Small intestine (tissue), 7 donors: ENCODE measurements around the gene SGSM2. TPM values are rescaled to one million over a fixed set of nuclear protein-coding genes. Genes with fewer than 3 reads are reported as not detected.
A peak's percentile ranks its signal among the peaks of the same experiment; 100 is the strongest.

Experiments
- DNase-seq, 2 donors: peaks; one replicate each; pipeline versions ENCODE4 v3.0.0 to v3.0.0-alpha.2; 2013
- FAIRE-seq: peaks from 2 replicates; lab custom pipeline; 2012; peaks lifted over from hg19 to GRCh38; lab: Jason Lieb, UNC
- H3K27ac ChIP-seq, 3 donors: one replicate each; pipeline ENCODE4 v1.5.1; 2013; ENCODE audit warnings: low read length in 2 of 3, mild to moderate bottlenecking in 2 of 3, control low read depth in 1 of 3, inconsistent platforms in 1 of 3, low read depth in 1 of 3, moderate library complexity in 1 of 3
- H3K27me3 ChIP-seq, 3 donors: one replicate each; pipeline ENCODE4 v1.6.1; 2013; ENCODE audit warnings: low read length in 3 of 3, inconsistent platforms in 1 of 3; ENCODE audit not compliant: control insufficient read depth in 3 of 3, insufficient read depth in 3 of 3
- H3K36me3 ChIP-seq, 3 donors: one replicate each; pipeline ENCODE4 v1.6.1; 2013; ENCODE audit warnings: low read length in 3 of 3, inconsistent platforms in 1 of 3, low read depth in 1 of 3, mild to moderate bottlenecking in 1 of 3, moderate library complexity in 1 of 3; ENCODE audit not compliant: control insufficient read depth in 3 of 3, insufficient read depth in 2 of 3
- H3K4me1 ChIP-seq, 3 donors: one replicate each; pipeline ENCODE4 v1.6.1; 2013; ENCODE audit warnings: low read length in 2 of 3, inconsistent platforms in 1 of 3, low read depth in 1 of 3, mild to moderate bottlenecking in 1 of 3, moderate library complexity in 1 of 3; ENCODE audit not compliant: control insufficient read depth in 3 of 3, insufficient read depth in 2 of 3
- H3K4me3 ChIP-seq, 3 donors: one replicate each; pipeline ENCODE4 v1.5.1; 2013; ENCODE audit warnings: low read length in 3 of 3, control low read depth in 1 of 3, inconsistent platforms in 1 of 3, low read depth in 1 of 3, mild to moderate bottlenecking in 1 of 3, moderate library complexity in 1 of 3
- H3K9me3 ChIP-seq, 2 donors: one replicate each; pipeline ENCODE4 v1.6.1; 2013; ENCODE audit warnings: low read depth in 1 of 2, low read length in 1 of 2; ENCODE audit not compliant: control insufficient read depth in 2 of 2, insufficient read depth in 1 of 2
- WGBS, 3 donors: extraction: QIAGEN DNeasy Blood & Tissue Kit; methylation state at CpG; one replicate each; pipeline ENCODE4 v1.1.7; 2013; 5-methylcytosine and 5-hydroxymethylcytosine counted together
- polyA plus RNA-seq, 4 donors: library from polyadenylated mRNA; stranded (reverse) in 3 of 4; unstranded in 1 of 4; fragments of 200-250 nt in 3 of 4; fragments of 120-200 nt in 1 of 4; gene quantifications; one replicate each; pipeline versions ENCODE4 v1.2.1 to v1.2.3, GENCODE V29; 2013
- donor health status: healthy with polysubstance abuse.
- donor health status: control.
- donor health status: control.
- donor health status: Bipolar disorder and iron deficiency.
- donor health status: healthy.

Gene SGSM2
- polyA plus RNA-seq, 4 donors, result 32.2 to 55.9 (median 40.3) TPM

- H3K27ac ChIP-seq, result peak overlapping the region in 1 of 3 donors; percentile 84
- no peaks in the 10 kb centered on the region for H3K27me3 ChIP-seq
- WGBS, 3 donors, result 89 to 90% (median 90%) methylated on average over 14 to 16 of the region's 16 CpGs
- no peaks in the 10 kb centered on the region for H3K9me3 ChIP-seq
- DNase-seq (no peak), FAIRE-seq (no peak)
- H3K4me3 ChIP-seq, result no peak overlapping the region
- H3K4me1 ChIP-seq, result peaks cover 18 to 69% (median 37%) of the 10 kb centered on the region in 3 donors
- H3K36me3 ChIP-seq, result peaks cover 2 to 49% (median 2%) of the 10 kb centered on the region in 3 donors
Measured at GRCh38 chr17:2394775-2395201, 57.5 kb downstream of the SGSM2 start.

GRCh38 chr17:2395258-2396181, 58.2 kb downstream of the SGSM2 start:
- Histone ChIP-seq H3K4me3 (no peak overlapping the region), H3K36me3 (peaks cover 2 to 42% (median 2%) of the 10 kb centered on the region in 3 donors), H3K27me3 (no peaks in the 10 kb centered on the region), H3K9me3 (no peaks in the 10 kb centered on the region), H3K27ac (peak overlapping the region; percentile 83 to 100 (median 96)), H3K4me1 (peaks cover 18 to 65% (median 37%) of the 10 kb centered on the region in 3 donors)
- FAIRE-seq (no peak), DNase-seq (peak; percentile 33 to 62)
- 77 to 78% (median 78%) methylated on average over 22 to 28 of the region's 28 CpGs for WGBS, 3 donors

DNA sequence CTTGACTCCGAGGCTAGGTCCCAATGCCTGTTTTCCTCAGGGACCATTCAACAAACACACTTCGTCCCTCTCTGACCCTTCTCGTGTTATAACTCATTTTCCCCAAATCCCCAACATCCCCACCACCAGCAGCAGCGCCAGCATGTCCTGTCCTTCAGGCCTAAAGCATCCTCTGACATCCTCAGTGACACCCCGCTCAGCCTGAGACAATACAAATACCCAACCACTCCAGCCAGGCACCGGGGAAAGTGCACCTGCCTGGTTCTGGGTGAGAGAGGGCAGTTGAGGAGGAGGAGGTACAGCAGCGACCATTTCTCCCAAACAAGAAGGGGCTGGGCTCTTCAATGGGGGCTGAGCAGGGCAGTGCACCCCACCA, 58.9 kb downstream of the SGSM2 start:
- 45 to 49% (median 48%) methylated on average over 7 of the region's 7 CpGs for WGBS, 3 donors
- Histone ChIP-seq H3K4me3 (peak overlapping the region in 2 of 3 donors; percentile 19 to 38), H3K9me3 (no peaks in the 10 kb centered on the region), H3K4me1 (peaks cover 18 to 61% (median 37%) of the 10 kb centered on the region in 3 donors), H3K27me3 (no peaks in the 10 kb centered on the region), H3K27ac (peak overlapping the region; percentile 83 to 100 (median 96)), H3K36me3 (peaks cover 2 to 35% (median 2%) of the 10 kb centered on the region in 3 donors)
- FAIRE-seq, result no peak
- DNase-seq, result no peak

GRCh38 chr17:2396568-2397246, 59.4 kb downstream of the SGSM2 start:
- Histone ChIP-seq H3K4me3 (peak overlapping the region; percentile 19 to 38 (median 24)), H3K27me3 (no peaks in the 10 kb centered on the region), H3K4me1 (peaks cover 16 to 56% (median 35%) of the 10 kb centered on the region in 3 donors), H3K27ac (peak overlapping the region; percentile 83 to 100 (median 96)), H3K9me3 (no peaks in the 10 kb centered on the region), H3K36me3 (peaks cover 0 to 31% (median 2%) of the 10 kb centered on the region in 3 donors)
- DNase-seq (peak; percentile 94 to 95), FAIRE-seq (no peak)
- WGBS, 3 donors, result 7 to 9% (median 7%) methylated on average over 32 to 34 of the region's 34 CpGs

GRCh38 chr17:2397247-2398171, 60.2 kb downstream of the SGSM2 start:
- peak overlapping the region in 1 of 3 donors; percentile 26 for H3K4me3 ChIP-seq
- peaks cover 13 to 53% (median 30%) of the 10 kb centered on the region in 3 donors for H3K4me1 ChIP-seq
- H3K27me3 ChIP-seq, result no peaks in the 10 kb centered on the region

DNA sequence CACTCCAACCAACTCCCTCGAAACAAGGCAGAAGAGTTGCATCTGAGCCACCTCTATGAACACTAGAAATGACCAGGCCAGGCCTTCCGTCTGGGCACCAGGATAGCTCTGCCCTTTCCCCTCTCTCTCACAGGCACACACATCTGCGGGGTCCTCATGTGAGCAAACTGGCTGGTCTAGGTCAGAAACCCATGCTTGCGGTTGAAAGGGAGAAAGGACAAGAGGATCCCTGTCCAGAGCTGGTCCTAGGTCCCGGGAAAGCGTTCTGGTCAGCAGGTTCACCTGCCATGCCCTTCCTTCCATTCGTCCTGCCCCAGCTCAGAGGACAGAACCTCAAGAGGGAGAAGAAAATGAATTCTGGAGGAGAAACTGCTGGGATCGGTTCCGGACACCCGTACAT, 60.9 kb downstream of the SGSM2 start:
- Histone ChIP-seq H3K27me3 (no peaks in the 10 kb centered on the region), H3K36me3 (peaks cover 0 to 25% (median 2%) of the 10 kb centered on the region in 3 donors), H3K27ac (peak overlapping the region; percentile 83 to 100 (median 96)), H3K4me1 (peaks cover 15 to 60% (median 30%) of the 10 kb centered on the region in 3 donors), H3K9me3 (no peaks in the 10 kb centered on the region), H3K4me3 (peak overlapping the region in 2 of 3 donors; percentile 33 to 53)
- no peak for FAIRE-seq
- DNase-seq, result peak in 1 of 2 donors; percentile 35
- WGBS, 3 donors, result 82 to 85% (median 84%) methylated on average over 10 of the region's 10 CpGs

More at GRCh38 chr17:2397247-2398171, 60.2 kb downstream of the SGSM2 start:
- H3K27ac ChIP-seq, result peak overlapping the region; percentile 83 to 100 (median 96)
- H3K9me3 ChIP-seq, result no peaks in the 10 kb centered on the region
- WGBS, 3 donors, result 68 to 75% (median 72%) methylated on average over 12 of the region's 12 CpGs
- DNase-seq, result no peak
- peaks cover 0 to 25% (median 2%) of the 10 kb centered on the region in 3 donors for H3K36me3 ChIP-seq
- FAIRE-seq, result no peak

DNA sequence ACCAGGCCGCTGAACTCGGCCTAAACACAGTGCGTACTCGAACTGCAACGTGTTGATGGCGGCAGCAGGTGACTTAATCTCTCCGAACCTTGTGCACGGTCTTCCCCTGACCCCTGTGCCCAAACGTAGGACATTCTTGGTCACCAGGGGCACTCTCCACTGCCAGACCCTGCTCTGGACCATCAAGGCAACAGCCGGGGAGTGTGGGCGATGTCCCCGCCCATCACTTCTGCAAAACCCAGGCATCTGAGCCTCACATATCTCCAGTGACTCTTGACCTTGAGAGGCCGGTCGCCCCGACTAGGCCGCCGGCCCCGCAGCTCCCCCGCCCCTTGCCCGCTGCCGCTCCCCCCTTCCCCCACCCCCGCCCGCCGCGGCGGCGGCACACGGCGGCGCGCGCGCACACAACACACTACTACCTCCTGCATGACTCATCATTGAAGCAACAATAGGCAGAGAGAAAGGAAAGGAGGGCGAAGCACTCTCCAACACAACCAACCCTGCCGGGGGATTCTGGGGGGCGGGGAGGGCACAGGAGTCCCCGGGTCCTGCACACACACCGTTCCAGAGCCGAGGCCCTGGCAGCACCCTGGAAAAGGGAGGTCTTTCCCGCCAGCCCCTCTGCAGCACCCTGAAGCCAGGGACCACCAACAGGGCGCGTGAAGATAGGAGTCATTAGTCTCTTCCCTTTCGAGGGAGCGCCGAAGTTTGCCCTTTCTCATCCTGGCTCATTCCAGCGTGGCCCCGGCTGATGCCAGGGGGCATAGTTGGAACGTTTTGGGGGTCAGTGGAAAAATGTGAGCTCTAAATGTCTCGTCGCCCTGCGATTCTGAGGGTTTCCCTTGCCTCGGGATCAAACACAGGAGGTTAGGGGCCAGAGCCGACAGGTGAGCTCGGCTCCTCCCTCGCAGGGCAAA, 61.6 kb downstream of the SGSM2 start:
- Histone ChIP-seq H3K36me3 (peaks cover 0 to 25% (median 2%) of the 10 kb centered on the region in 3 donors), H3K4me1 (peaks cover 18 to 67% (median 30%) of the 10 kb centered on the region in 3 donors), H3K4me3 (peak overlapping the region; percentile 32 to 75 (median 53)), H3K27ac (peak overlapping the region; percentile 96 to 100 (median 97)), H3K27me3 (no peaks in the 10 kb centered on the region), H3K9me3 (no peaks in the 10 kb centered on the region)
- DNase-seq (peak; percentile 78 to 84), FAIRE-seq (no peak)
- WGBS, 3 donors, result 13 to 17% (median 16%) methylated on average over 40 to 55 of the region's 55 CpGs
